CD8-positive, alpha-beta memory T cell (primary cell): ENCODE results near the gene CD200. TPM values are rescaled to one million over a fixed set of nuclear protein-coding genes. Genes with fewer than 3 reads are reported as not detected.
A peak's percentile ranks its signal among the peaks of the same experiment; 100 is the strongest.

Experiments used
- CTCF ChIA-PET: fragments of 350-600 bp; sonication (Branson Sonifier 250); formaldehyde crosslinking; loops from one replicate; lab custom pipeline; 2021; ENCODE audit warnings: antibody characterized with exemption; lab: Charles Lee
- POLR2A ChIA-PET: fragments of 350-600 bp; sonication (Branson Sonifier 250); formaldehyde crosslinking; loops from one replicate; lab custom pipeline; 2021; ENCODE audit warnings: antibody characterized with exemption; lab: Charles Lee
- DNase-seq, 5 donors: peaks; one replicate each; pipeline versions ENCODE4 v3.0.0 to v3.0.0-alpha.2; 2020 to 2022; ENCODE audit warnings: mixed read lengths in 1 of 5
- H3K27ac ChIP-seq: one replicate; pipeline ENCODE4 v1.7.0; 2013; ENCODE audit warnings: low read depth, mild to moderate bottlenecking, low read length, moderate library complexity
- H3K27me3 ChIP-seq: 2 replicates; pipeline ENCODE4 v1.7.0; 2013; ENCODE audit warnings: low read length, mild to moderate bottlenecking; ENCODE audit not compliant: insufficient read depth, poor library complexity, severe bottlenecking
- H3K36me3 ChIP-seq: 2 replicates; pipeline ENCODE4 v1.7.0; 2013; ENCODE audit warnings: mild to moderate bottlenecking, low read length, moderate library complexity; ENCODE audit not compliant: insufficient read depth
- H3K4me1 ChIP-seq: 2 replicates; pipeline ENCODE4 v1.7.0; 2013; ENCODE audit warnings: mild to moderate bottlenecking, low read length, moderate library complexity; ENCODE audit not compliant: insufficient read depth
- H3K4me3 ChIP-seq: 2 replicates; pipeline ENCODE4 v1.7.0; 2013; ENCODE audit warnings: mild to moderate bottlenecking, low read length
- H3K9me3 ChIP-seq: 2 replicates; pipeline ENCODE4 v1.7.0; 2013; ENCODE audit warnings: mild to moderate bottlenecking, low read length
- H3K27ac Mint-ChIP-seq, 8 donors: one replicate each; pipeline ENCODE4 v1.8.0; 2020 to 2021; ENCODE audit warnings: mixed read lengths in 8 of 8, mild to moderate bottlenecking in 6 of 8, inconsistent platforms in 3 of 8, moderate library complexity in 3 of 8
- H3K27me3 Mint-ChIP-seq, 2 donors: one replicate each; pipeline ENCODE4 v1.8.0; 2020 to 2021; ENCODE audit warnings: mixed read lengths in 2 of 2, mild to moderate bottlenecking in 1 of 2, moderate library complexity in 1 of 2
- H3K36me3 Mint-ChIP-seq, 3 donors: one replicate each; pipeline ENCODE4 v1.8.0; 2020 to 2021; ENCODE audit warnings: mixed read lengths in 3 of 3, inconsistent platforms in 1 of 3, mild to moderate bottlenecking in 1 of 3
- H3K4me1 Mint-ChIP-seq, 3 donors: one replicate each; pipeline ENCODE4 v1.8.0; 2020 to 2021; ENCODE audit warnings: mixed read lengths in 3 of 3, inconsistent platforms in 1 of 3, mild to moderate bottlenecking in 1 of 3
- H3K4me3 Mint-ChIP-seq, 7 donors: one replicate each; pipeline ENCODE4 v1.8.0; 2020 to 2021; ENCODE audit warnings: mixed read lengths in 7 of 7, mild to moderate bottlenecking in 6 of 7, moderate library complexity in 4 of 7, inconsistent platforms in 2 of 7
- H3K9me3 Mint-ChIP-seq, 5 donors: one replicate each; pipeline ENCODE4 v1.8.0; 2020 to 2022; ENCODE audit warnings: mixed read lengths in 5 of 5, mild to moderate bottlenecking in 3 of 5, moderate library complexity in 2 of 5, inconsistent platforms in 1 of 5
- polyA plus RNA-seq: library from polyadenylated mRNA; unstranded; fragments of 300-500 nt; fragmentation: Illumina TruSeq; gene quantifications from one replicate; pipeline ENCODE4 v1.2.3, GENCODE V29; 2021
- total RNA-seq, 2 experiments: library from RNA; stranded (reverse); gene quantifications; one replicate each; pipeline ENCODE4 v1.2.3, GENCODE V29; 2021

CD200 gene
- total and polyA plus RNA-seq, 3 experiments from 2014 or later: 1.7 to 18.3 (median 17.9) TPM

GRCh38 chr3:112354642-112355306, 21.8 kb downstream of the CD200 start:
- POLR2A ChIA-PET: no interaction called here

GRCh38 chr3:112355307-112355687, 22.3 kb downstream of the CD200 start:
- Histone ChIP-seq H3K27ac (no peak overlapping the region), H3K4me1 (peaks cover 7% of the 10 kb centered on the region), H3K36me3 (no peaks in the 10 kb centered on the region), H3K9me3 (no peaks in the 10 kb centered on the region), H3K27me3 (no peaks in the 10 kb centered on the region), H3K4me3 (no peak overlapping the region)
- no peaks in the 10 kb centered on the region for H3K36me3 Mint-ChIP-seq
- H3K9me3 Mint-ChIP-seq: no peaks in the 10 kb centered on the region
- CTCF ChIA-PET: no interaction called here
- H3K27ac Mint-ChIP-seq: no peak overlapping the region
- POLR2A ChIA-PET: no interaction called here
- no peak for DNase-seq
- peaks cover 14 to 21% (median 14%) of the 10 kb centered on the region in 3 donors for H3K4me1 Mint-ChIP-seq
- peaks cover 0 to 1% of the 10 kb centered on the region in 2 donors for H3K27me3 Mint-ChIP-seq
- H3K4me3 Mint-ChIP-seq: no peak overlapping the region

More at GRCh38 chr3:112354642-112355306, 21.8 kb downstream of the CD200 start:
- Mint-ChIP-seq H3K27me3 (peaks cover 0 to 1% of the 10 kb centered on the region in 2 donors), H3K4me1 (peaks cover 14 to 24% (median 14%) of the 10 kb centered on the region in 3 donors), H3K4me3 (no peak overlapping the region), H3K27ac (no peak overlapping the region), H3K9me3 (no peaks in the 10 kb centered on the region), H3K36me3 (no peaks in the 10 kb centered on the region)
- no peaks in the 10 kb centered on the region for H3K27me3 ChIP-seq
- CTCF ChIA-PET: no interaction called here
- H3K4me1 ChIP-seq: peaks cover 7% of the 10 kb centered on the region
- DNase-seq: no peak
- no peak overlapping the region for H3K4me3 ChIP-seq
- no peaks in the 10 kb centered on the region for H3K36me3 ChIP-seq
- no peaks in the 10 kb centered on the region for H3K9me3 ChIP-seq
- H3K27ac ChIP-seq: no peak overlapping the region

DNA sequence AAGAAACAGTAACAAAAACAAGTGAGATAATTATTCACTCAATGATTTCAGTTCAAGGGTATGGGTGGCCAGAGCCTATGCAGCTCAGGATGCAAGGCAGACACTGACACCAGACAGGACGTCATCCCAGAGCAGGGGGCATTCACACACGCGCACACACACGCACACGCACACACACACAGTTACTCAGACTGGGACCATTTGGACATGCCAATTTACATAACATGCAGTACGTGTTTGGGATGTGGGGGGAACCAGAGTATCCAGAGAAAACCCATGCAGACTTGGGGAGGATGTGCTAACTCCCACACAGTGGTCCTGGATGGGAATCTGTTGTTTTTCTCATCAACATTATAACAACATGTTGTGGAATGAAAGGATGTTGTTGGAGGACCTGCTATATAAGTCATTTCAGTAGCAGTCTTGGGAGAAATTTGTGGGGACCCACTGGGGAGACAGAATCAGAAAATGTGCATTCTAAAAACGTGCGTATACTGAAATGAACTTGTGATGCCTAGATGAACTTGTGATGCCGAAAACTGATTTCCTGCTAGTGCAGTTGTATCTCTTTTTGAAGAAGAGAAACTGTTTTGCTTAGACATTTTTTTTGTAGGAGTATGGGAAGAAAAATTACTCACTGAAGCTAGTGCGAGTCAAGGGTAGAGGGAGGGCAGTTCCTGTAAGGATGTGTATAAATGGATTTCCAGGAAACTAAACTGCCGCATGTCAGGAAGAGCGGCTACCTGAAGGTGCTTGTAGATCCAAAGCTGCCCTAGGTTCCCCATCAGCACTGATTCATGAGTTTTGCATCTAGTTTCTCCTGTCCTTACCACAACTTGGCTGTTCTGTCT, 25.2 kb downstream of the CD200 start:
- Mint-ChIP-seq H3K36me3 (peaks cover 0 to under 1% (median 0%) of the 10 kb centered on the region in 3 donors), H3K4me3 (peak overlapping the region; percentile 6 to 80 (median 52)), H3K27me3 (peaks cover 0 to 1% of the 10 kb centered on the region in 2 donors), H3K4me1 (peaks cover 14 to 19% (median 14%) of the 10 kb centered on the region in 3 donors), H3K27ac (peak overlapping the region in 5 of 8 donors; percentile 8 to 59 (median 13)), H3K9me3 (no peaks in the 10 kb centered on the region)
- peaks cover 7% of the 10 kb centered on the region for H3K4me1 ChIP-seq
- no peak overlapping the region for H3K27ac ChIP-seq
- ChIA-PET CTCF (no interaction called here), POLR2A (no interaction called here)
- peak overlapping the region; percentile 40 for H3K4me3 ChIP-seq
- no peaks in the 10 kb centered on the region for H3K36me3 ChIP-seq
- DNase-seq: no peak
- H3K9me3 ChIP-seq: no peaks in the 10 kb centered on the region
- no peaks in the 10 kb centered on the region for H3K27me3 ChIP-seq

DNA sequence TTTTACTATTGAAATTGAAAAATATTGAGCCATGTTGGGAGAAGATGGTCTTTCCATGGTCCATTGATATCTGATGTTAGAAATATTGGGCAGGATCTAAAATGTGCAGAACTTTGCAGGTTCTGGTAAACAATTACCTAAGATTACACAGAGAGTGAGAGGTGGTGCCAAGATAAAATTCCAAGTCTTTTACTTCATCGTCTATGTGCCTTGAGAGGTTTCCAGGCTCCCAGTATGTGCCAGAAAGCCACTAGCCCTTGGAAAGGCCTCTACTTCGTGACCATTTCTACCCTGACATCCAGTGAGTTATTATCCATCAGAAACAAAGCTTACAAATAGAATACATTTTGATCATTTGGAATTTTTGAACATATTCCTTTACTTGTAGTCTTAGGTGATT, 27.6 kb downstream of the CD200 start:
- Histone ChIP-seq H3K27me3 (no peaks in the 10 kb centered on the region), H3K36me3 (no peaks in the 10 kb centered on the region), H3K27ac (no peak overlapping the region), H3K4me1 (peaks cover 7% of the 10 kb centered on the region), H3K4me3 (no peak overlapping the region), H3K9me3 (no peaks in the 10 kb centered on the region)
- no peaks in the 10 kb centered on the region for H3K9me3 Mint-ChIP-seq
- CTCF ChIA-PET: no interaction called here
- H3K27me3 Mint-ChIP-seq: peaks cover 0 to 1% of the 10 kb centered on the region in 2 donors
- peaks cover 0 to 3% (median 0%) of the 10 kb centered on the region in 3 donors for H3K36me3 Mint-ChIP-seq
- no peak overlapping the region for H3K27ac Mint-ChIP-seq
- no peak for DNase-seq
- H3K4me1 Mint-ChIP-seq: peaks cover 27 to 38% (median 33%) of the 10 kb centered on the region in 3 donors
- H3K4me3 Mint-ChIP-seq: no peak overlapping the region
- POLR2A ChIA-PET: no interaction called here

- peaks cover 27 to 45% (median 34%) of the 10 kb centered on the region in 3 donors for H3K4me1 Mint-ChIP-seq
- peaks cover 7% of the 10 kb centered on the region for H3K4me1 ChIP-seq
- H3K9me3 Mint-ChIP-seq: no peaks in the 10 kb centered on the region
- no peak overlapping the region for H3K4me3 Mint-ChIP-seq
- no peaks in the 10 kb centered on the region for H3K9me3 ChIP-seq
- CTCF ChIA-PET: interaction anchor here (0.9 kb wide), 1 partner anchor 29 kb away, joined by 3 read pairs; no protein-coding TSS in a partner anchor
- H3K36me3 ChIP-seq: no peaks in the 10 kb centered on the region
- H3K36me3 Mint-ChIP-seq: peaks cover 0 to 5% (median 0%) of the 10 kb centered on the region in 3 donors
- H3K27me3 Mint-ChIP-seq: peaks cover 0 to under 1% of the 10 kb centered on the region in 2 donors
- no peak for DNase-seq
- no peaks in the 10 kb centered on the region for H3K27me3 ChIP-seq
- H3K27ac Mint-ChIP-seq: no peak overlapping the region
- no peak overlapping the region for H3K4me3 ChIP-seq
- POLR2A ChIA-PET: no interaction called here
- H3K27ac ChIP-seq: no peak overlapping the region
Observed at GRCh38 chr3:112362221-112362620, 29.3 kb downstream of the CD200 start.

DNA sequence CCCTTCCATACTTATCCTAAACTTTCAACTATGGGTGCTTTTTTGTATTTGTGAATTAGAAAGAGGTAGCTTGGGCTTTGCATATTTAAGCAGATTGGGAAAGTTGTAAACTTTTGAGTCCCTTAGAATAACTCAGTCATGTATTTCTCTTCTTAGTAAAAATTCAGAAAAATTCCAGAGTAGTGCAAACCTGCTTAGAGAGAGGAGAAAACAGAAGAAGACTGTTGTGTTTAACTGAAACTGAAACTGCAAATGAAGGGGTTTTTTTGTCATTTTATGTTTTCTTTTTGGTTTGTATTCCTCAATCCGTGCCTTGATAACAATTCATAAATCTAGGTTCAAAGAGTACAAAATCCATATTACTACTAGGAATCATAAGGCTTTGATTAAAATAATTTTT, 31.3 kb downstream of the CD200 start:
- H3K36me3 ChIP-seq: no peaks in the 10 kb centered on the region
- H3K4me1 ChIP-seq: no peaks in the 10 kb centered on the region
- no peaks in the 10 kb centered on the region for H3K27me3 ChIP-seq
- H3K4me3 ChIP-seq: no peak overlapping the region
- no peak for DNase-seq
- Mint-ChIP-seq H3K27ac (peak overlapping the region in 4 of 8 donors; percentile 0 to 30 (median 16)), H3K4me1 (peaks cover 13 to 26% (median 20%) of the 10 kb centered on the region in 3 donors), H3K9me3 (no peaks in the 10 kb centered on the region), H3K27me3 (no peaks in the 10 kb centered on the region), H3K36me3 (peaks cover 0 to 5% (median 0%) of the 10 kb centered on the region in 3 donors), H3K4me3 (peak overlapping the region in 4 of 7 donors; percentile 5 to 55 (median 27))
- no peaks in the 10 kb centered on the region for H3K9me3 ChIP-seq
- POLR2A ChIA-PET: no interaction called here
- CTCF ChIA-PET: no interaction called here
- H3K27ac ChIP-seq: no peak overlapping the region

DNA sequence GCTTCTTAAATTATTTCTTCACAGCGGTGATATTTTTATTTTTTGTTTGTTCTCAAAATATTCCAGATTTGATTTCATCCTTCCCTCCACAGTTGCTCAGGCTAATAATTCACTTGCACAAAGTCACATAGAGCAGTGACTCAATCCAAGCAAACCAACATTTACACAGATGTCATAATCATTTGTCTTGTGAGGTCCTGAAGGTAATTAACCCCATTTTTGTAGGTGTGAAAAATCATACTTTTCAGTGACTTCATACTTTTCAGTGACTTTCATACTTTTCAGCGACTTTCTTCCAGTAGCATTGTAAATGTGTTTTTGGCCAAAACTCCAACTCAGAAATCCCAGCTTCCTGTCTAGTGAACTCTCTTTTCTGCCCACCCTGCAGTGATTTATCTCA, 32.1 kb downstream of the CD200 start:
- DNase-seq: no peak
- ChIA-PET POLR2A (no interaction called here), CTCF (no interaction called here)
- Mint-ChIP-seq H3K9me3 (no peaks in the 10 kb centered on the region), H3K27ac (peak overlapping the region in 1 of 8 donors; percentile 47), H3K4me3 (no peak overlapping the region), H3K4me1 (peaks cover 13 to 26% (median 20%) of the 10 kb centered on the region in 3 donors), H3K27me3 (no peaks in the 10 kb centered on the region), H3K36me3 (peaks cover 0 to 5% (median 0%) of the 10 kb centered on the region in 3 donors)
- Histone ChIP-seq H3K27me3 (no peaks in the 10 kb centered on the region), H3K36me3 (no peaks in the 10 kb centered on the region), H3K4me1 (no peaks in the 10 kb centered on the region), H3K27ac (no peak overlapping the region), H3K4me3 (no peak overlapping the region), H3K9me3 (no peaks in the 10 kb centered on the region)

- peak overlapping the region in 3 of 8 donors; percentile 2 to 14 (median 7) for H3K27ac Mint-ChIP-seq
- no peaks in the 10 kb centered on the region for H3K9me3 Mint-ChIP-seq
- H3K4me1 ChIP-seq: no peaks in the 10 kb centered on the region
- H3K4me1 Mint-ChIP-seq: peaks cover 13 to 26% (median 20%) of the 10 kb centered on the region in 3 donors
- ChIA-PET POLR2A (no interaction called here), CTCF (no interaction called here)
- no peak overlapping the region for H3K4me3 ChIP-seq
- H3K36me3 ChIP-seq: no peaks in the 10 kb centered on the region
- no peaks in the 10 kb centered on the region for H3K27me3 Mint-ChIP-seq
- peaks cover 0 to 5% (median 0%) of the 10 kb centered on the region in 3 donors for H3K36me3 Mint-ChIP-seq
- DNase-seq: no peak
- no peaks in the 10 kb centered on the region for H3K9me3 ChIP-seq
- no peak overlapping the region for H3K4me3 Mint-ChIP-seq
- H3K27me3 ChIP-seq: no peaks in the 10 kb centered on the region
- H3K27ac ChIP-seq: no peak overlapping the region
Observed at GRCh38 chr3:112365636-112366035, 32.7 kb downstream of the CD200 start.
